Right lobe of liver (tissue), 4 donors: ENCODE measurements around the gene MRPL54.

Experiments used
- CTCF ChIP-seq, 4 donors: fragments of 200-600 bp in 3 of 4; fragments of 450-650 bp in 1 of 4; IDR thresholded peaks; one replicate each; pipeline versions ENCODE4 v1.5.1 to v1.8.0; 2016 to 2022; ENCODE audit warnings: antibody characterized with exemption in 4 of 4, mild to moderate bottlenecking in 2 of 4
- POLR2A ChIP-seq: fragments of 450-650 bp; IDR thresholded peaks from one replicate; pipeline ENCODE4 v1.6.1; 2017; ENCODE audit warnings: antibody characterized with exemption, mild to moderate bottlenecking
- donor health status: DM: no; HTN: no; CAD: no.
- donor health status: DM: no; HTN: no; CAD: no.
- donor health status: DM: no; HTN: yes; CAD: no.

GRCh38 chr19:3778104-3778867, 15.8 kb downstream of the MRPL54 start:
- TF ChIP-seq CTCF (IDR thresholded peaks at IDR 0.05): no peak
- no peak for TF ChIP-seq POLR2A
